ENCODE data around the gene LRBA.

The LRBA gene

DNA sequence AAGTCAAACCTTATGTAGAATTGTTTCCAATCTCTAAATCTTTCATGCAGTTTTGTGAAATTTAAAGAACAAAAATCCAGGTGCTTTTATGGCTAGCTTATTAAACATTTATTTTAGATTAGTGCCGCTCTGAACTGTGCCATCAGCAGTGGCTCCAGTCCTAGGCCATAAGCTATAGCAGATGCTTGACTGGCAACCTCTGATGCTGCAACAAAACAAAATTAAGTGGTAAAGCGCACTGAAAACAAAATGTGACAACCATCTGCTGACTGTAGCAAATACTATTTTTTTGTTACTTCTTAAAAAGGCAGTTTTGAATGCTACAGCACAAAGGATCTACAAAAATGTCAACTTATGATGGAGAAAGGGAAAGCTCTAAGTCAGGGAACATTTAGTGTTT, 699.4 kb downstream of the LRBA start:
- H3K36me3 ChIP-seq (ENCODE audit: control insufficient read depth in 1 of 2, insufficient read depth in 2 of 2, low read length in 2 of 2), result peaks cover 2 to 10% of the 10 kb centered on the region in 2 donors
- no peak overlapping the region for H3K9ac ChIP-seq (ENCODE audit: low read depth in 1 of 2, low read length in 2 of 2)
- H3K9me3 ChIP-seq (ENCODE audit: control insufficient read depth in 1 of 2, low read length in 2 of 2), result no peaks in the 10 kb centered on the region
- no peak overlapping the region for H3K27ac ChIP-seq (ENCODE audit: low read depth, low read length)
- H3K4me3 ChIP-seq (ENCODE audit: low read depth in 1 of 2, low read length in 2 of 2), result no peak overlapping the region
- H3K4me1 ChIP-seq (ENCODE audit: control insufficient read depth in 1 of 2, insufficient read depth in 2 of 2, low read length in 2 of 2), result no peaks in the 10 kb centered on the region
- H3K27me3 ChIP-seq (ENCODE audit: control insufficient read depth in 1 of 2, insufficient read depth in 2 of 2, low read length in 2 of 2), result no peaks in the 10 kb centered on the region

DNA sequence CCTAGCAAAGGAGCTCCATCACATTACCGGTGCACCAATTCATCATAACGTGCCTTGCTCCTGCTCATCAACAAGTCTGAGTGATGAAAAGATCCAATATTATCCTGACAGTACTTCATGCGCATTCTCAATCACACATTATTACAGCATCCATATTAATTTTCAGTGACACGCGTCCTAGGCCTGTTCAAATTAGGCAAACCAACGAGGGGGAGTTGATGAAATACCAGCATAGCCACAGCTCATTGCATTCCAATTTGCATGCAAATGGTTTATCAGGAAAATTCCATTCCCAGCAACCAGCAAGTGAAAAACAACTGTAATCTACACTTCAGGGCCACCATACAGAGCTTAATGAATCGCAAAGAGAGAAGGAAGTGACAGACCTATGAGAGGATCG, 699.9 kb downstream of the LRBA start:
- H3K27me3 ChIP-seq (ENCODE audit: control insufficient read depth in 1 of 2, insufficient read depth in 2 of 2, low read length in 2 of 2), result no peaks in the 10 kb centered on the region
- H3K9ac ChIP-seq (ENCODE audit: low read depth in 1 of 2, low read length in 2 of 2), result no peak overlapping the region
- peaks cover 2 to 10% of the 10 kb centered on the region in 2 donors for H3K36me3 ChIP-seq (ENCODE audit: control insufficient read depth in 1 of 2, insufficient read depth in 2 of 2, low read length in 2 of 2)
- H3K4me3 ChIP-seq (ENCODE audit: low read depth in 1 of 2, low read length in 2 of 2), result no peak overlapping the region
- H3K27ac ChIP-seq (ENCODE audit: low read depth, low read length), result no peak overlapping the region
- H3K9me3 ChIP-seq (ENCODE audit: control insufficient read depth in 1 of 2, low read length in 2 of 2), result no peaks in the 10 kb centered on the region
- H3K4me1 ChIP-seq (ENCODE audit: control insufficient read depth in 1 of 2, insufficient read depth in 2 of 2, low read length in 2 of 2), result no peaks in the 10 kb centered on the region

DNA sequence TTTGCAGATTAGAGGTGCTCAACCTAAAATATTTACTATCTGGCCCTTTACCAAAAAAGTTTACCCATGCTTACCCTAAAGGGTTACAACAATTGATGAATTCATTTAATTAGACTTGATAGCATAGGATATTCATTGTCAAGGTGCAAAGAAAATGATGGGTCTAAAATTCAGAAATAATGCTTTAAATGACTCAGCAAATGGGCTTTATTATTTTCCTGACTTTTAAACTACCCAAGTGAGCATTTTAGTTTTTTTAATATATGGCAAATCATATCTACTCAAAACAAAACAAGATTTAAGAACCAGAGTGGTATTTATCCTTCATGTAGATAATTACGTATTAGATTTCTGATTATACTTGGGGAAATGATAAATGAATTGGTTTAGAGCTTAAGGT, 701.1 kb downstream of the LRBA start:
- H3K9me3 ChIP-seq (ENCODE audit: control insufficient read depth in 1 of 2, low read length in 2 of 2), result no peaks in the 10 kb centered on the region
- no peaks in the 10 kb centered on the region for H3K4me1 ChIP-seq (ENCODE audit: control insufficient read depth in 1 of 2, insufficient read depth in 2 of 2, low read length in 2 of 2)
- peaks cover 0 to 13% of the 10 kb centered on the region in 2 donors for H3K36me3 ChIP-seq (ENCODE audit: control insufficient read depth in 1 of 2, insufficient read depth in 2 of 2, low read length in 2 of 2)
- H3K9ac ChIP-seq (ENCODE audit: low read depth in 1 of 2, low read length in 2 of 2), result no peak overlapping the region
- H3K27me3 ChIP-seq (ENCODE audit: control insufficient read depth in 1 of 2, insufficient read depth in 2 of 2, low read length in 2 of 2), result no peaks in the 10 kb centered on the region
- no peak overlapping the region for H3K27ac ChIP-seq (ENCODE audit: low read depth, low read length)
- no peak overlapping the region for H3K4me3 ChIP-seq (ENCODE audit: low read depth in 1 of 2, low read length in 2 of 2)

DNA sequence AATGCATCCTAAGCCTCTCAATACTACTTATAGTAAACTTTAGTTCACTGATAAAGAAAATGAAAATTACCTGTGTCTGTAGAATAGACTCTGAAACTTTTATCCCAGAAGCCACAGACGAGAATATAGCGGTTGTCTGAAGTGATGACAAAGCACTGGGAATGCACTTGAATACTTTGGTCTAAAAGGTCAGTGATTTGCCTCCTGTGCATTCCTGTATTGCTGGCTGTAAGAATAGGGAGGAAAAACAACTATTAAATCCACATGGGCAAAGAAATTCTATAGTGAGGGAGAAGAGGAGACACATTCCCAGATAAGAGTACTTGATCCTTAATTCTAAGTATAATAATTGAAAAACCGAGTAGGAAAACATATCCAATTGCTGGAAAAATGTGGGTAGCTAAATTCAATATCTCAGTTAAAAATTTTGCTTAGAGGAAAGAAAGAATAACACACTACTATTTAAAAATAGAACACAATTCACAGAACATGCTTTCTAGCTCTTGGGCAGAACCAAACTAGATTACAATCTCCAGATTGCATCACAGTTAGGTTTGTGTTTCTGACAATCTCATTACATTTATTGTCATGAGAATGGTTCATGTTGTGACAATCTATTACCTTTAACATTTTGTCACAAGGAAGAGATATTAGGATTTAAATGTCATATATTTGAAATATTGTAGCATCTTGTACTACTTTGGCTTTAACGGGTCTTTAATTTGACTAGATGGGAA, 704.8 kb downstream of the LRBA start:
- peaks cover 0 to 7% of the 10 kb centered on the region in 2 donors for H3K36me3 ChIP-seq (ENCODE audit: control insufficient read depth in 1 of 2, insufficient read depth in 2 of 2, low read length in 2 of 2)
- H3K9me3 ChIP-seq (ENCODE audit: control insufficient read depth in 1 of 2, low read length in 2 of 2), result no peaks in the 10 kb centered on the region
- no peak overlapping the region for H3K9ac ChIP-seq (ENCODE audit: low read depth in 1 of 2, low read length in 2 of 2)
- no peak overlapping the region for H3K27ac ChIP-seq (ENCODE audit: low read depth, low read length)
- no peaks in the 10 kb centered on the region for H3K27me3 ChIP-seq (ENCODE audit: control insufficient read depth in 1 of 2, insufficient read depth in 2 of 2, low read length in 2 of 2)
- H3K4me1 ChIP-seq (ENCODE audit: control insufficient read depth in 1 of 2, insufficient read depth in 2 of 2, low read length in 2 of 2), result no peaks in the 10 kb centered on the region
- no peak overlapping the region for H3K4me3 ChIP-seq (ENCODE audit: low read depth in 1 of 2, low read length in 2 of 2)

DNA sequence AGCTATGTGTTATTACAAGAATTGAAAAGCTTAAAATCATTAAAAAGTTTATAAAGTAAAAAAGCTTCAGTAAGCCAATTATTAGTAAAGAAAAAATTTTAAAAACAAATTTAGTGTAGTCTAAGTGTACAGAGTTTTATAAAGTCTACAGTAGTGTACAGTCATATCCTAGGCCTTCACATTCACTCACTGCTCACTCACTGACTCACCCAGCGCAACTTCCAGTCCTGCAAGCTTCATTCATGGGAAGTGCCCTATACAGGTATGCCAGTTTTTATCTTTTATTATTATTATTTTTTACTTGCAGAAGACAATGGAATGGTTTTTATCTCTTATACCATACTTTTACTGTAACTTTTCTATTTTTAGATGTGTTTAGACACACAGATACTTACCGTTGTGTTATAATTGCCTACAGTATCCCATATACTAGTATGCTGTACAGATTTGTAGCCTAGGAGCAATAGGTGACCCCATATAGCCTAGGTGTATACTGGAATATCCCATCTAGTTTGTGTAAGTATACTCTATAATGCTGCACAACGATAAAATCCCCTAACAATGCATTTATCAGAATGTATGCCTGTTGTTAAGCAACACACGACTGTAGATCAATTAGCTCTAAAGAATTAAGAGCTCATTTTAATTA, 706.1 kb downstream of the LRBA start:
- Histone ChIP-seq H3K27ac (ENCODE audit: low read depth, low read length) (no peak overlapping the region), H3K27me3 (ENCODE audit: control insufficient read depth in 1 of 2, insufficient read depth in 2 of 2, low read length in 2 of 2) (no peaks in the 10 kb centered on the region), H3K4me3 (ENCODE audit: low read depth in 1 of 2, low read length in 2 of 2) (no peak overlapping the region), H3K4me1 (ENCODE audit: control insufficient read depth in 1 of 2, insufficient read depth in 2 of 2, low read length in 2 of 2) (no peaks in the 10 kb centered on the region), H3K9me3 (ENCODE audit: control insufficient read depth in 1 of 2, low read length in 2 of 2) (no peaks in the 10 kb centered on the region), H3K36me3 (ENCODE audit: control insufficient read depth in 1 of 2, insufficient read depth in 2 of 2, low read length in 2 of 2) (peaks cover 0 to 3% of the 10 kb centered on the region in 2 donors), H3K9ac (ENCODE audit: low read depth in 1 of 2, low read length in 2 of 2) (no peak overlapping the region)

DNA sequence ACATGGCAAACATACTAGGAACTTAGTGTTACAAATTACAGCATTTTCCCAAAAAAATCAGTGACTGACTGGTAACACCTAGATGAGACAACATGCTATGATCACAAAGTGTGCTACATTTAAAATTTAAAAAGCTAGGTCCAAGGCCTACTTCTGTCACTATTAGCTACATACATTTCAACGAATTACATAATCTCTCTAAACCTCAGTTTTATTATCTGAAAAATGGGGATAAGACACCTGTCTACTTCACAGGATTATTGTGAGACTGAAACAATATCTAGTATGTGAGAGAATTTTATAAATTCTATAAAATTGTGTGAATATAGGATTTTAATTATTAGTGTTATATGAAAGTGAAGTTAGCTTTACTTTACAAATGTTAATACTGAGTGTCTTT, 708.4 kb downstream of the LRBA start:
- Histone ChIP-seq H3K9ac (ENCODE audit: low read depth in 1 of 2, low read length in 2 of 2) (no peak overlapping the region), H3K4me1 (ENCODE audit: control insufficient read depth in 1 of 2, insufficient read depth in 2 of 2, low read length in 2 of 2) (no peaks in the 10 kb centered on the region), H3K27me3 (ENCODE audit: control insufficient read depth in 1 of 2, insufficient read depth in 2 of 2, low read length in 2 of 2) (no peaks in the 10 kb centered on the region)

DNA sequence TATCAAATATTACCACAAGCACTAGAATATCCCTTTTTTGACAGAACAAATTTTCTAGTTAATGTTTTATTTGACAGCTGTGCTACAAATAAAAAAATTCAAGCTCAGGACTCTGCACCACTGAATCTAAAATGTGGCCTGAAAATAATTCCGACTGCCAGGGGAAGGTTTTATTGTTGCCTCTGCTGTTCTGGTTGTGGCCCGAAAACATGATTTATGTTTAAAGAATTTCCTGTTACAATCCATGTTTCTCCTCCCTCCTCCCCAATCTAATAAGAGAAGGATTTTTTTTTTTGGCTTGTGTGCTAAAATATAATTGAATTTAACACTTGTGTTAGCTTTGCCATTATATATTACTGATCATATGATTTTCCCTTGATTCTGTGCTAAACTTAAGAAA, 709.1 kb downstream of the LRBA start:
- Histone ChIP-seq H3K36me3 (ENCODE audit: control insufficient read depth in 1 of 2, insufficient read depth in 2 of 2, low read length in 2 of 2) (peaks cover 2 to 3% of the 10 kb centered on the region in 2 donors), H3K4me3 (ENCODE audit: low read depth in 1 of 2, low read length in 2 of 2) (no peak overlapping the region), H3K27ac (ENCODE audit: low read depth, low read length) (no peak overlapping the region), H3K4me1 (ENCODE audit: control insufficient read depth in 1 of 2, insufficient read depth in 2 of 2, low read length in 2 of 2) (no peaks in the 10 kb centered on the region), H3K9ac (ENCODE audit: low read depth in 1 of 2, low read length in 2 of 2) (no peak overlapping the region), H3K27me3 (ENCODE audit: control insufficient read depth in 1 of 2, insufficient read depth in 2 of 2, low read length in 2 of 2) (no peaks in the 10 kb centered on the region), H3K9me3 (ENCODE audit: control insufficient read depth in 1 of 2, low read length in 2 of 2) (no peaks in the 10 kb centered on the region)

More for the DNA sequence above, 708.4 kb downstream of the LRBA start:
- Histone ChIP-seq H3K4me3 (ENCODE audit: low read depth in 1 of 2, low read length in 2 of 2) (no peak overlapping the region), H3K36me3 (ENCODE audit: control insufficient read depth in 1 of 2, insufficient read depth in 2 of 2, low read length in 2 of 2) (peaks cover 2 to 3% of the 10 kb centered on the region in 2 donors), H3K9me3 (ENCODE audit: control insufficient read depth in 1 of 2, low read length in 2 of 2) (no peaks in the 10 kb centered on the region), H3K27ac (ENCODE audit: low read depth, low read length) (no peak overlapping the region)

DNA sequence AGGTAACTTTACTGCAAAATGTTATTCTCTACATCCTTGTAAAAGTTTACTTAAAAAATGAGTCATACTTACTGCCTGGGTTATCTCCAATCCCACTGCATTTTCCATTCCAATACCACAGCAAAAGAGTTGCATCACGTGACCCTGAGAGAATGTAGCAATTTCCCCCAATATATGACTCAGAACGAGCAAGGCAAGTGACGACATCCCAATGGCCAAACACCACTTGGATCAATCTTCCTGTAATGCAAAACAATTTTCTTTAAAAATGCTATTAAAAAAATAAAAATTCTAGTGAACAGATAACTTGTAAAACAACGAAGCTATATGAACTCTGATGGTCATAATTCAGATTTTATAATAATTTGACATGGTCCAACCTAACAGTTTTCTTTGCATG, 712.5 kb downstream of the LRBA start:
- Histone ChIP-seq H3K27me3 (ENCODE audit: control insufficient read depth in 1 of 2, insufficient read depth in 2 of 2, low read length in 2 of 2) (no peaks in the 10 kb centered on the region), H3K4me1 (ENCODE audit: control insufficient read depth in 1 of 2, insufficient read depth in 2 of 2, low read length in 2 of 2) (no peaks in the 10 kb centered on the region), H3K4me3 (ENCODE audit: low read depth in 1 of 2, low read length in 2 of 2) (no peak overlapping the region), H3K27ac (ENCODE audit: low read depth, low read length) (no peak overlapping the region), H3K9me3 (ENCODE audit: control insufficient read depth in 1 of 2, low read length in 2 of 2) (no peaks in the 10 kb centered on the region), H3K36me3 (ENCODE audit: control insufficient read depth in 1 of 2, insufficient read depth in 2 of 2, low read length in 2 of 2) (peaks cover 0 to 2% of the 10 kb centered on the region in 2 donors), H3K9ac (ENCODE audit: low read depth in 1 of 2, low read length in 2 of 2) (no peak overlapping the region)

DNA sequence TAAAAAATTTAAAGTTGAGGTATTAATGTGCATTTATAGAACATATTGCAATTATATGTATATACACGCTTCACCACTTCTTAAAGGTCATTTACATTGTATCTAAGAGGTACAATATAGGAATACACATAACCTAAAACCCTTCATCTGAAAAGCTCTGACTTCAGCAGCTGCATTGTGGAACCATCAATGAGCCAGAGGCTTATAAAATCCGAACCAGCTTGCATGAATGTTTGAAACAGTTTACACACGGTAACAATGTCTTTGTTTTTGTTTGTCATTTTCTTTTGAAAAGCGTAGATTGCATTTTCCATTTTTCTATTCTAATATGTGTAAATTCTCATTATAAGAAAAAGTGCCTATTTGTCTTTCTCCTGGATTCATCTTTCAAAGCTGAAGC, 715.3 kb downstream of the LRBA start:
- Histone ChIP-seq H3K4me3 (ENCODE audit: low read depth in 1 of 2, low read length in 2 of 2) (no peak overlapping the region), H3K27ac (ENCODE audit: low read depth, low read length) (no peak overlapping the region), H3K4me1 (ENCODE audit: control insufficient read depth in 1 of 2, insufficient read depth in 2 of 2, low read length in 2 of 2) (no peaks in the 10 kb centered on the region), H3K9me3 (ENCODE audit: control insufficient read depth in 1 of 2, low read length in 2 of 2) (no peaks in the 10 kb centered on the region), H3K9ac (ENCODE audit: low read depth in 1 of 2, low read length in 2 of 2) (no peak overlapping the region), H3K27me3 (ENCODE audit: control insufficient read depth in 1 of 2, insufficient read depth in 2 of 2, low read length in 2 of 2) (no peaks in the 10 kb centered on the region), H3K36me3 (ENCODE audit: control insufficient read depth in 1 of 2, insufficient read depth in 2 of 2, low read length in 2 of 2) (peaks cover 0 to 2% of the 10 kb centered on the region in 2 donors)

DNA sequence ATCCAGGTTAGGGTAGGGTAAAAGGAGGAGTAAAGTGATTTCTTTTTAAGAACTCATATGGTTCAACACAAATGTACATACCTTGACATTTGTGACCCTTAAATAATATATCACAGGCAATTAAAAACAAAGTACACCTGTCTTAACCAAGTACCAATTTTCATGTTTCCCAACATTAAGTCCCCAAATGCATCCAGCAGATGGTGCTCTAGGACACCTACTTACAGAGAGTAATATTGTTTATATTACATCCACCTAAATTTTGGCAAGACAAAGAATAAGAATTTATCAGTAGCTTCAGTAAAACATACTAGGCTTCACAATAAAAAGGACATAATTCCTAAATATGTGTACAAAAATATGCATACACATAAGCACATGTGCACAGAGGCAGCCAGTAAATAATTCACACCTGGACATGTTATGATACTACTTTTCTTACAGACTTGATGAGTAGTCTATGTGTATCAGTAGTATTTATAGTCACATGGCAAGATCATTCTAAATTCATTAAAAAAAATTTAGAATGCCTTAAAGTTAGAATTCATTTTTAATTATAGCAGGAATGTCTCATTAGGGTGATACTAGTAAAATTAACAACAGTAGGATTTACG, 717.1 kb downstream of the LRBA start:
- no peak overlapping the region for H3K9ac ChIP-seq (ENCODE audit: low read depth in 1 of 2, low read length in 2 of 2)
- H3K9me3 ChIP-seq (ENCODE audit: control insufficient read depth in 1 of 2, low read length in 2 of 2), result no peaks in the 10 kb centered on the region
- no peaks in the 10 kb centered on the region for H3K4me1 ChIP-seq (ENCODE audit: control insufficient read depth in 1 of 2, insufficient read depth in 2 of 2, low read length in 2 of 2)
- no peak overlapping the region for H3K4me3 ChIP-seq (ENCODE audit: low read depth in 1 of 2, low read length in 2 of 2)
- H3K27ac ChIP-seq (ENCODE audit: low read depth, low read length), result no peak overlapping the region
- peaks cover 2% of the 10 kb centered on the region in 2 donors for H3K36me3 ChIP-seq (ENCODE audit: control insufficient read depth in 1 of 2, insufficient read depth in 2 of 2, low read length in 2 of 2)
- H3K27me3 ChIP-seq (ENCODE audit: control insufficient read depth in 1 of 2, insufficient read depth in 2 of 2, low read length in 2 of 2), result no peaks in the 10 kb centered on the region

Data from duodenal mucosa (tissue), 2 donors.